Measurements from ENCODE around the gene TMEM209. TPM values are rescaled to one million over a fixed set of nuclear protein-coding genes. Genes with fewer than 3 reads are reported as not detected.

The TMEM209 gene
- total and polyA plus RNA-seq, 2 donors: 9.6 to 18.6 TPM

DNA sequence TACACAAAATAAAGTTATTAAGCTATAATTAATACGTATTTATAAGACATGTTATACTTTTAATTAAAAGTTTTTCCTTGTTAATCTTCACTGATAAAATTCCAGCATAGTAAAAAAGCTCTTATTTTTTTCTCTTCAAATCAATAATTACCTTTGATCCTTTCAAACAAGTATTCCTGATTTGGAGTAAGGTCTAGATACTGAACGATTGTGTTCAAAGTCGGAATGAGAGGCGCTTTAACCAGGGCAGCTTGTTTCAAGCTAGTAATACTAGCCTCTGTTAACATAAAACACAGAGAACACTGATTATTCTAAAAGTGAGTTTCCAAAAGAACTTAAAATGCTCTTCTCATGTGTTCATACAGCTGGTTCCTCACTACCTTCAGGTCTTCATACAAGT lies 27.0 kb downstream of the TMEM209 start:
- Histone ChIP-seq H3K27ac (ENCODE audit: low read depth) (no peak overlapping the region), H3K4me1 (ENCODE audit: insufficient read depth) (no peaks in the 10 kb centered on the region), H3K36me3 (ENCODE audit: insufficient read depth) (no peaks in the 10 kb centered on the region), H3K4me3 (ENCODE audit: low read depth, low read length) (no peak overlapping the region)
- no peak for DNase-seq (ENCODE audit: extremely low spot score)
- 92% methylated on average over 4 of the region's 4 CpGs for WGBS

- 94% methylated on average over 4 of the region's 4 CpGs for WGBS
- Histone ChIP-seq H3K36me3 (ENCODE audit: insufficient read depth) (peaks cover 2% of the 10 kb centered on the region), H3K4me3 (ENCODE audit: low read depth, low read length) (no peak overlapping the region)
These were observed 30.8 kb downstream of the TMEM209 start for GRCh38 chr7:130174237-130174959.

DNA sequence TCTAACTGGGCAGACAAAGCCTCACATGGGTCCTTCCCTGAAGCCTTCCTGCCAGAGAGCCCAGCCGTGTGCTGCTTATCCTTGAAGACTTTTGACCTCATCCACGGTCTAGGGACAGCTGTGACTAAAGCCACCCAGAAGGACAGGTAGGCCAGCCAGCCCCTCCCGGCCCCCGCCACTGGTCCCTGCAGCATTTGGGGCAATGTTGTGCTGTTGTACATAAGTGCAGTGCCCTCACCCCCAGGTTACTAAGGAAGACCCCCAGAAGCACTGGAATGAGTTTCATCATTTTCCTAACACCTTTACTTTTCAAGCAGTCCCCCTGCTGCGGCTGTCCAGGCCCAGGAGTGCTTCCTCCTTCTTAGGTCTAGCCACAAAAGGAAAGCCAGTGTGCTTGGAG lies 43.0 kb downstream of the TMEM209 start:
- Histone ChIP-seq H3K36me3 (ENCODE audit: insufficient read depth) (no peaks in the 10 kb centered on the region), H3K4me3 (ENCODE audit: low read depth, low read length) (no peak overlapping the region), H3K27ac (ENCODE audit: low read depth) (no peak overlapping the region), H3K4me1 (ENCODE audit: insufficient read depth) (no peaks in the 10 kb centered on the region)
- WGBS: 92% methylated on average over 5 of the region's 5 CpGs
- DNase-seq (ENCODE audit: extremely low spot score): no peak

More at GRCh38 chr7:130174237-130174959, 30.8 kb downstream of the TMEM209 start:
- DNase-seq (ENCODE audit: extremely low spot score): no peak
- Histone ChIP-seq H3K27ac (ENCODE audit: low read depth) (no peak overlapping the region), H3K4me1 (ENCODE audit: insufficient read depth) (no peaks in the 10 kb centered on the region)

DNA sequence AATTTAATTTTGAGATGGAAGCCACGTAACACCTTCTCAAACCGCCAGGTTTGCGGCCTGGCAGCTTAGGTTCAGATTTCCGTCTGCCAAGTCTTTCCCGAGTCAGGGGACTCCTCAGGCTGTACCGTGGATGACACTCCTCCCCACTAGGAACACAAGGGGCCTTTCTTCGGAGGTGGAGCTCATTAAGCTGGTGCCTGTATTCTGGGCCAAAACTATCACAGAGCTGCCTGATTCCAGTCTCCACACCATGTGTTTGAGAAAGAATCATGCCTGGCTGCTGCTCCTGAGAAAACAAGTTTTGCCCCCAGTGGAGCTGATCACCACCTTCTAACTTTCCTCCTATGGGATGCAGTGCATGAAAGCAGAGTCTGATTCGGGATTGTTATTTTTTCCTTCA lies 44.8 kb downstream of the TMEM209 start:
- H3K4me1 ChIP-seq (ENCODE audit: insufficient read depth): no peaks in the 10 kb centered on the region
- no peak for DNase-seq (ENCODE audit: extremely low spot score)
- no peaks in the 10 kb centered on the region for H3K36me3 ChIP-seq (ENCODE audit: insufficient read depth)
- no peak overlapping the region for H3K4me3 ChIP-seq (ENCODE audit: low read depth, low read length)
- H3K27ac ChIP-seq (ENCODE audit: low read depth): no peak overlapping the region
- WGBS: 95% methylated on average over 8 of the region's 8 CpGs

GRCh38 chr7:130160023-130160422 lies 45.2 kb downstream of the TMEM209 start:
- no peaks in the 10 kb centered on the region for H3K36me3 ChIP-seq (ENCODE audit: insufficient read depth)

GRCh38 chr7:130157700-130158099 lies 47.5 kb downstream of the TMEM209 start:
- Histone ChIP-seq H3K27ac (ENCODE audit: low read depth) (no peak overlapping the region), H3K36me3 (ENCODE audit: insufficient read depth) (no peaks in the 10 kb centered on the region), H3K4me3 (ENCODE audit: low read depth, low read length) (no peak overlapping the region), H3K4me1 (ENCODE audit: insufficient read depth) (no peaks in the 10 kb centered on the region)
- 94% methylated on average over 7 of the region's 7 CpGs for WGBS
- DNase-seq (ENCODE audit: extremely low spot score): no peak

More at GRCh38 chr7:130160023-130160422, 45.2 kb downstream of the TMEM209 start:
- Histone ChIP-seq H3K4me3 (ENCODE audit: low read depth, low read length) (no peak overlapping the region), H3K27ac (ENCODE audit: low read depth) (no peak overlapping the region), H3K4me1 (ENCODE audit: insufficient read depth) (no peaks in the 10 kb centered on the region)
- DNase-seq (ENCODE audit: extremely low spot score): no peak
- WGBS: 97% methylated on average over 2 of the region's 2 CpGs

DNA sequence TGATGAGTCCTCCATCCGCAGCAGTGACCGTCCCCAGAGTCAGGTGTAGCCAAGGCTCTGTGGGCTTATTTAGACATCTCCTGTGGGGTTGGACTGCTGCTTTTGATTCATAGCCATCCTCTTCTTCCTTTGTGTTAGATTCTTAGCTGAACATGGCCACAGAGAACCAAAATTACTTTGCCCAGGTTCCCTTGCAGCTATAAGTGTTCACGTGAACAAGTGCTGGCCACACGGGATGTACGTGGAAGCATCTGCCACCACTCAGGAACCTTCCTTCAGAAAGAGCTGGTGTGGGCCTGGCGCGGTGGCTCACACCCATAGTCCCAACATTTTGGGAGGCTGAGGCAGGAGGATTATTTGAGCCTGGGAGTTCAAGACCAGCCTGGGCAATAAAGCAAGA lies 49.1 kb downstream of the TMEM209 start:
- H3K4me1 ChIP-seq (ENCODE audit: insufficient read depth): no peaks in the 10 kb centered on the region
- over 99% methylated on average over 7 of the region's 7 CpGs for WGBS

GRCh38 chr7:130154501-130155317 lies 50.5 kb downstream of the TMEM209 start:
- H3K27ac ChIP-seq (ENCODE audit: low read depth): no peak overlapping the region
- H3K4me3 ChIP-seq (ENCODE audit: low read depth, low read length): no peak overlapping the region
- no peaks in the 10 kb centered on the region for H3K4me1 ChIP-seq (ENCODE audit: insufficient read depth)
- WGBS: 69% methylated on average over 31 of the region's 31 CpGs
- no peak for DNase-seq (ENCODE audit: extremely low spot score)
- no peaks in the 10 kb centered on the region for H3K36me3 ChIP-seq (ENCODE audit: insufficient read depth)

More for the DNA sequence above, 49.1 kb downstream of the TMEM209 start:
- no peaks in the 10 kb centered on the region for H3K36me3 ChIP-seq (ENCODE audit: insufficient read depth)
- H3K27ac ChIP-seq (ENCODE audit: low read depth): no peak overlapping the region
- H3K4me3 ChIP-seq (ENCODE audit: low read depth, low read length): no peak overlapping the region
- no peak for DNase-seq (ENCODE audit: extremely low spot score)

DNA sequence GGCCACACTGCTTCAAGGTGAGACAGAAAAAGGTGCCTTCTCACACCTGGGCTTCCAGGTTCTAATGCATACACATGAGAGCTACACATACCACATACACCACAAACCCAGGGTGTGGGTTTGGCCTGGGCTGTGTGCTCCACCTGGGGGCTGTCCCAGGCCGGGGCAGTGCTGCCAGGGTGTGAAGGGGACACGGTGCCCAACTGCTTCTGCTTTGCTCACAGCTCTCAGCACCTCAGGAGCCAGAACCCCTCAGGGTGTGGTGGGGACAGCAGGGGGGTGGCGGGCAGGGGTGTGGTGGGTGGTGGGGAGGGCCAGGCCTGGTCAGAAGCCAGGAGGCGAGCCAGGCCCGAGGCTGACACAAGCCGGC lies 51.1 kb downstream of the TMEM209 start:
- Histone ChIP-seq H3K4me3 (ENCODE audit: low read depth, low read length) (no peak overlapping the region), H3K27ac (ENCODE audit: low read depth) (no peak overlapping the region), H3K36me3 (ENCODE audit: insufficient read depth) (no peaks in the 10 kb centered on the region), H3K4me1 (ENCODE audit: insufficient read depth) (no peaks in the 10 kb centered on the region)
- WGBS: 46% methylated on average over 6 of the region's 6 CpGs
- DNase-seq (ENCODE audit: extremely low spot score): no peak

GRCh38 chr7:130153211-130153908 lies 51.8 kb downstream of the TMEM209 start:
- H3K36me3 ChIP-seq (ENCODE audit: insufficient read depth): no peaks in the 10 kb centered on the region
- WGBS: 61% methylated on average over 29 of the region's 29 CpGs
- DNase-seq (ENCODE audit: extremely low spot score): no peak
- H3K4me3 ChIP-seq (ENCODE audit: low read depth, low read length): no peak overlapping the region
- H3K4me1 ChIP-seq (ENCODE audit: insufficient read depth): no peaks in the 10 kb centered on the region
- H3K27ac ChIP-seq (ENCODE audit: low read depth): no peak overlapping the region

DNA sequence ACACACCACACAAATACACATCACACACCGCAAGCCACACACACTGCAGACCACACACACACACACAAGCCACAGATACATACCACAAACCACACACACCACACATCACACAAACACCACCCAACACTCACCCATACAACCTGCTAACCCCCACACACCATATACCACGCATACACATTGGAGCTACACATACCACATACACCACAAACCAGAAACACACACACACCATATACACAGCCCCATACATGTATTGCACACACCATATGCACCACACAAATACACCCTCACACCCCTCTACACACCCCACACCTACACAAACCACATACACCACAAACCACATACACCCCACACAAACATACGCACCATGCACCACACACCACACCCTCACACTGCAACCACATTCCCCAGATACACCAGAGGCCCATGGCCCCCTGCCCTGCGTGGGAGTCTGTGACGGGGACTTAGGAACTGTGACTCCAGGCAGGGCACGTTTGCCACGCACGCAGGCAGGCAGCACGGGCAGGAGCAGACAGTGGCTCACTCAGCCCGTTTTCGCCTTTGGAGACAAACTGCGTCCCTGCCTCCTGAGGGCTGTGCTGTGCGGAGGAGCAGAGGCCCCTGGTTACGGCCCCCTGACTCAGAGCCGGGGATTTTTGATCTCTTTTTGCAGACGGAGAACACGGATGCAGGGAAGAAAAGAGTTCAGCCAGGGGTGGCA lies 52.6 kb downstream of the TMEM209 start:
- no peak overlapping the region for H3K27ac ChIP-seq (ENCODE audit: low read depth)
- DNase-seq (ENCODE audit: extremely low spot score): no peak
- 55% methylated on average over 17 of the region's 17 CpGs for WGBS
- H3K4me1 ChIP-seq (ENCODE audit: insufficient read depth): no peaks in the 10 kb centered on the region
- H3K36me3 ChIP-seq (ENCODE audit: insufficient read depth): no peaks in the 10 kb centered on the region
- H3K4me3 ChIP-seq (ENCODE audit: low read depth, low read length): no peak overlapping the region

DNA sequence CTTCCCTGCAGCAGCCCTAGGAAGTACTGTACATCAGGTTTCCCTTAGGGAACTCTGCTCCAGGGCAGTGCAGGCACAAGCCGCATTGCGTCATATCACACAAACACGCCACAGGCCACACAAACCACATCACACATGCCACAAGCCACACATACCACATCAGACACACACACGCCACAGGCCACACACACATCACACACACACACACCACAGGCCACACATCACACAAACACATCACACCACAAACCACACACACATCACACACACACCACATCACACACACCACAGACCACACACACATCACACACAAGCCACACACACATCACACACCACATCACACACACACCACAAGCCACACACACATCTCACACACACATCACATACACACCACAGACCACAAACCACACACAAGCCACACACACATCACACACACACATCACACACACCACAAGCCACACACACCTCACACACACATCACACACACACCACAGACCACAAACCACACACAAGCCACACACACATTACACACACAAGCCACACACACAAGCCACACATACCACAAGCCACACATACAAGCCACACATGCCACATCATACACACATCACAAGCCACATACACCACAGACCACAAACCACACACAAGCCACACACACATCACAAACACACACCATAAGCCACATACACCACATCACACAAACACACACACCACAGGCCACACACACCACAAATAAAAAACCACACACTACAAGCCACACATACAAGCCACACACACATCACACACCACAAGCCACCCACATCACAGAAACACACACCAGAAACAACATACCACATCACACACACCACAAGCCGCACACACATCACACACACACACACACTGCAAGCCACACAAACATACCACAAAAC lies 53.4 kb downstream of the TMEM209 start:
- DNase-seq (ENCODE audit: extremely low spot score): no peak
- no peaks in the 10 kb centered on the region for H3K36me3 ChIP-seq (ENCODE audit: insufficient read depth)
- no peak overlapping the region for H3K4me3 ChIP-seq (ENCODE audit: low read depth, low read length)
- 81% methylated on average over 5 of the region's 5 CpGs for WGBS
- H3K4me1 ChIP-seq (ENCODE audit: insufficient read depth): no peaks in the 10 kb centered on the region
- no peak overlapping the region for H3K27ac ChIP-seq (ENCODE audit: low read depth)
